ENCODE data around the gene CBFB.

Gene CBFB

GRCh38 chr16:67086822-67087221, 57.9 kb downstream of the CBFB start:
- Histone ChIP-seq H3K4me1 (peaks cover 0 to 27% (median 21%) of the 10 kb centered on the region in 10 experiments; a peak in 18 of 20 replicates), H3K27me3 (no peaks in the 10 kb centered on the region), H3K4me2 (no peak overlapping the region), H3K36me3 (peaks cover 37 to 96% (median 82%) of the 10 kb centered on the region in 11 experiments), H3K27ac (no peak overlapping the region), H4K20me1 (peaks cover 24 to 78% (median 48%) of the 10 kb centered on the region in 11 experiments; a peak in 19 of 22 replicates), H3K9ac (no peak overlapping the region), H3K4me3 (no peak overlapping the region), H3K9me3 (replicated peaks in 1 of 11) (no peaks in the 10 kb centered on the region)
- no peak for TF ChIP-seq Cebpa-rat (IDR thresholded peaks at IDR 0.05)

GRCh38 chr16:67087291-67087690, 58.3 kb downstream of the CBFB start:
- no peak overlapping the region for H3K4me2 ChIP-seq
- H3K9ac ChIP-seq = no peak overlapping the region
- TF ChIP-seq Cebpa-rat (IDR thresholded peaks at IDR 0.05) = no peak

GRCh38 chr16:67087803-67088202, 58.9 kb downstream of the CBFB start:
- Histone ChIP-seq H3K27ac (no peak overlapping the region), H3K36me3 (peaks cover 41 to 98% (median 85%) of the 10 kb centered on the region in 11 experiments), H3K27me3 (no peaks in the 10 kb centered on the region), H4K20me1 (peaks cover 26 to 83% (median 55%) of the 10 kb centered on the region in 11 experiments; a peak in 20 of 22 replicates), H3K4me1 (peaks cover 0 to 26% (median 18%) of the 10 kb centered on the region in 10 experiments; a peak in 18 of 20 replicates), H3K9me3 (replicated peaks in 1 of 11) (no peaks in the 10 kb centered on the region), H3K9ac (no peak overlapping the region), H3K4me3 (no peak overlapping the region), H3K4me2 (no peak overlapping the region)
- TF ChIP-seq Cebpa-rat (IDR thresholded peaks at IDR 0.05) = no peak

More at GRCh38 chr16:67087291-67087690, 58.3 kb downstream of the CBFB start:
- H3K36me3 ChIP-seq = peaks cover 37 to 96% (median 82%) of the 10 kb centered on the region in 11 experiments
- peaks cover 24 to 79% (median 50%) of the 10 kb centered on the region in 11 experiments; a peak in 19 of 22 replicates for H4K20me1 ChIP-seq
- no peak overlapping the region for H3K4me3 ChIP-seq
- H3K27ac ChIP-seq = no peak overlapping the region
- no peaks in the 10 kb centered on the region for H3K9me3 ChIP-seq (replicated peaks in 1 of 11)
- H3K4me1 ChIP-seq = peaks cover 0 to 27% (median 19%) of the 10 kb centered on the region in 10 experiments; a peak in 18 of 20 replicates
- no peaks in the 10 kb centered on the region for H3K27me3 ChIP-seq

GRCh38 chr16:67088551-67088950, 59.6 kb downstream of the CBFB start:
- peaks cover 41 to 98% (median 85%) of the 10 kb centered on the region in 11 experiments for H3K36me3 ChIP-seq
- TF ChIP-seq Cebpa-rat (IDR thresholded peaks at IDR 0.05) = no peak

GRCh38 chr16:67089101-67089500, 60.2 kb downstream of the CBFB start:
- H3K27me3 ChIP-seq = no peaks in the 10 kb centered on the region
- H3K9ac ChIP-seq = no peak overlapping the region
- peaks cover 45 to 98% (median 85%) of the 10 kb centered on the region in 11 experiments for H3K36me3 ChIP-seq
- no peaks in the 10 kb centered on the region for H3K9me3 ChIP-seq (replicated peaks in 1 of 11)
- no peak for TF ChIP-seq Cebpa-rat (IDR thresholded peaks at IDR 0.05)
- H4K20me1 ChIP-seq = peaks cover 27 to 83% (median 60%) of the 10 kb centered on the region in 11 experiments; a peak in 20 of 22 replicates
- no peak overlapping the region for H3K4me2 ChIP-seq
- H3K27ac ChIP-seq = peak overlapping the region in 1 of 11 experiments; percentile 7; a peak in 1 of 22 replicates
- H3K4me3 ChIP-seq = no peak overlapping the region
- H3K4me1 ChIP-seq = peaks cover 0 to 13% (median 6%) of the 10 kb centered on the region in 10 experiments; a peak in 12 of 20 replicates

More at GRCh38 chr16:67088551-67088950, 59.6 kb downstream of the CBFB start:
- Histone ChIP-seq H3K9ac (no peak overlapping the region), H3K27me3 (no peaks in the 10 kb centered on the region), H3K9me3 (replicated peaks in 1 of 11) (no peaks in the 10 kb centered on the region), H3K4me1 (peaks cover 0 to 19% (median 11%) of the 10 kb centered on the region in 10 experiments; a peak in 18 of 20 replicates), H3K4me2 (no peak overlapping the region), H3K4me3 (no peak overlapping the region), H4K20me1 (peaks cover 27 to 83% (median 60%) of the 10 kb centered on the region in 11 experiments; a peak in 20 of 22 replicates), H3K27ac (peak overlapping the region in 1 of 11 experiments; percentile 7; a peak in 1 of 22 replicates)

GRCh38 chr16:67091906-67092566, 63.1 kb downstream of the CBFB start:
- Histone ChIP-seq H3K4me2 (no peak overlapping the region), H3K27me3 (no peaks in the 10 kb centered on the region), H3K9me3 (replicated peaks in 1 of 11) (no peaks in the 10 kb centered on the region), H3K4me3 (no peak overlapping the region), H3K27ac (no peak overlapping the region), H3K36me3 (peaks cover 60 to 99% (median 84%) of the 10 kb centered on the region in 11 experiments), H3K4me1 (no peaks in the 10 kb centered on the region), H3K9ac (no peak overlapping the region), H4K20me1 (peaks cover 22 to 90% (median 68%) of the 10 kb centered on the region in 11 experiments; a peak in 20 of 22 replicates)
- TF ChIP-seq Cebpa-rat (IDR thresholded peaks at IDR 0.05) = no peak

DNA sequence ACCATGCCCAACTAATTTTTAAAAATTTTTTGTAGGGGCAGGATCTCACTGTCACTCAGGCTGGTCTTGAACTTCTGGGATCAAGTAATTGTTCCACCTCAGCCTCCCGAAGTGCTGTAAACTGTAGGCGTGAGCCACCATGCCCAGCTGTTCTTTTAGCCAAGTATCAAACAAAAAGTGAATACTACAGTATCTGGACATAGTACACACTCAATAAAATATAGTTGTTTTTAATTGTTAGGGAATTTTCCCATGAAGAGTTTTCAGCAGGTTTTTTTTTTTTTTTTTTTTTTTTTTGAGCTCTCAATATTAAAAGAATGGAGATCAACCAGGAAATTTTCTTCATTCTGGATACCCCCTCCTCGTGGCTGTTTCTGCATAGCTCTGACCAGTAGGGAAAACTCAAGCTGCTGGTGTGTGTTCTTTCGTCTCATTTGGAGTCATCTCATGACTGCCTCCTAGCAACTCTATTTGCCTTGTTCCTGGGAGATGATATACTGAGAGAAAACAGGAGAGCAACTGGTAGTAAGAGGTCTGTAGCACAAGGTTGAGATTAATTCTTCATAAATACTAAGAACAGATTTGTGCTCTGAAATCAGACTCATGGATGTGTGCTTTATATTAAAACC, 64.3 kb downstream of the CBFB start:
- TF ChIP-seq Cebpa-rat (IDR thresholded peaks at IDR 0.05) = no peak
- H3K27ac ChIP-seq = no peak overlapping the region
- no peaks in the 10 kb centered on the region for H3K4me1 ChIP-seq
- no peak overlapping the region for H3K9ac ChIP-seq
- H3K4me2 ChIP-seq = no peak overlapping the region
- H3K9me3 ChIP-seq (replicated peaks in 1 of 11) = no peaks in the 10 kb centered on the region
- no peaks in the 10 kb centered on the region for H3K27me3 ChIP-seq
- peaks cover 60 to 98% (median 83%) of the 10 kb centered on the region in 11 experiments for H3K36me3 ChIP-seq
- peaks cover 25 to 93% (median 76%) of the 10 kb centered on the region in 11 experiments; a peak in 20 of 22 replicates for H4K20me1 ChIP-seq
- H3K4me3 ChIP-seq = no peak overlapping the region

DNA sequence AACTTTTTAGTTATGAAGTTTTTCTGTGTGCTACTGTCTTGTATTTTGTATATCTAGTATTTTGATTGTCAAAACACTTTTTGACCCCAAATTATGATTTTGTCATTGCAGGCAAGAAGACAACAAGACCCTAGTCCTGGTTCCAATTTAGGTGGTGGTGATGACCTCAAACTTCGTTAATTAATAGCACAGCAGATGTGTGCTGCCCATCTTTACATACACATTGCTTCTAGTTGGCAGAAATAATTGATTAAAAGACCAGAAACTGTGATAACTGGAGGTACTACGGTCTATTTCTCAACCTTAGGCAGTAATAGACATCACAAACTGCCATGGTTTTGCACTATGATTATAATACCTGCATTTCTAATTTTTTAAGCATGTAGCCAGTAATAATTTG, 69.7 kb downstream of the CBFB start:
- no peaks in the 10 kb centered on the region for H3K27me3 ChIP-seq
- H3K9ac ChIP-seq = no peak overlapping the region
- H3K4me2 ChIP-seq = no peak overlapping the region
- TF ChIP-seq Cebpa-rat (IDR thresholded peaks at IDR 0.05) = no peak
- H3K36me3 ChIP-seq = peaks cover 68 to 97% (median 83%) of the 10 kb centered on the region in 11 experiments
- peaks cover 7 to 70% (median 33%) of the 10 kb centered on the region in 11 experiments; a peak in 16 of 22 replicates for H4K20me1 ChIP-seq
- H3K4me3 ChIP-seq = no peak overlapping the region
- H3K4me1 ChIP-seq = no peaks in the 10 kb centered on the region
- no peak overlapping the region for H3K27ac ChIP-seq
- H3K9me3 ChIP-seq (replicated peaks in 1 of 11) = no peaks in the 10 kb centered on the region

Data from BLaER1 treated with 17β-estradiol and CSF1 and Interleukin-3, amounts not matched to agents 10 nM and 100 nM (cell line).